ENCODE data around the gene RNF166.
A peak's percentile ranks its signal among the peaks of the same experiment; 100 is the strongest.

Gene RNF166

GRCh38 chr16:88706229-88706964 is at the start of gene RNF166, which contains the start of gene CTU2:
TSS of gene RNF166 (minus strand) at chr16:88706408. CDS start at chr16:88706325, 83 bp downstream.
TSS of gene CTU2 (plus strand) at chr16:88706503. CDS start at chr16:88706531, 28 bp downstream.
- peak; percentile 91 to 93 for DNase-seq

- DNase-seq = no peak
These were observed 48.9 kb upstream of the RNF166 start for GRCh38 chr16:88754912-88755744.

GRCh38 chr16:88754109-88754911 is 48.1 kb upstream of the RNF166 start:
- no peak for DNase-seq

- DNase-seq = no peak
These were observed 47.4 kb upstream of the RNF166 start for GRCh38 chr16:88753602-88754001.

- DNase-seq = no peak
These were observed 47.0 kb upstream of the RNF166 start for GRCh38 chr16:88753191-88753590.

GRCh38 chr16:88752386-88753002 is 46.3 kb upstream of the RNF166 start:
- DNase-seq = no peak

- no peak for DNase-seq
These were observed 44.6 kb upstream of the RNF166 start for GRCh38 chr16:88750854-88751253.

GRCh38 chr16:88749358-88749757 is 43.1 kb upstream of the RNF166 start:
- DNase-seq = no peak

- no peak for DNase-seq
These were observed 42.2 kb upstream of the RNF166 start for GRCh38 chr16:88748364-88748763.

GRCh38 chr16:88747588-88748301 is 41.5 kb upstream of the RNF166 start:
- peak; percentile 55 to 63 for DNase-seq

- no peak for DNase-seq
These were observed 40.3 kb upstream of the RNF166 start for GRCh38 chr16:88746506-88746905.

GRCh38 chr16:88744577-88745521 is 38.6 kb upstream of the RNF166 start:
- DNase-seq = no peak

- DNase-seq = peak; percentile 82 to 85
These were observed 37.7 kb upstream of the RNF166 start for GRCh38 chr16:88743693-88744576.

GRCh38 chr16:88742896-88743605 is 36.8 kb upstream of the RNF166 start:
- DNase-seq = no peak

GRCh38 chr16:88741368-88741767 is 35.2 kb upstream of the RNF166 start:
- no peak for DNase-seq

GRCh38 chr16:88740727-88741055 is 34.5 kb upstream of the RNF166 start:
- no peak for DNase-seq

GRCh38 chr16:88739977-88740726 is 33.9 kb upstream of the RNF166 start:
- DNase-seq = no peak
